Gastrocnemius medialis (tissue), 4 donors: ENCODE results near the gene IL26.

Source experiments
- POLR2A ChIP-seq, 2 donors: fragments of 450-650 bp; IDR thresholded peaks; one replicate each; pipeline ENCODE4 v1.6.1; 2017; ENCODE audit warnings: antibody characterized with exemption in 2 of 2, mild to moderate bottlenecking in 2 of 2, moderate library complexity in 2 of 2
- TF ChIP-seq, protein P1 (sequence below), 5 experiments: fragments of 450-650 bp in 3 of 5; fragments of 200-600 bp in 2 of 5; sonication (generic) in 2 of 5; IDR thresholded peaks in 4 of 5; conservative IDR thresholded peaks in 1 of 5; 1 replicate in 4 of 5; 2 replicates in 1 of 5; pipeline ENCODE4 v1.5.1; 2016 to 2019; ENCODE audit warnings: antibody characterized with exemption in 5 of 5, mild to moderate bottlenecking in 3 of 5, moderate library complexity in 3 of 5

DNA sequence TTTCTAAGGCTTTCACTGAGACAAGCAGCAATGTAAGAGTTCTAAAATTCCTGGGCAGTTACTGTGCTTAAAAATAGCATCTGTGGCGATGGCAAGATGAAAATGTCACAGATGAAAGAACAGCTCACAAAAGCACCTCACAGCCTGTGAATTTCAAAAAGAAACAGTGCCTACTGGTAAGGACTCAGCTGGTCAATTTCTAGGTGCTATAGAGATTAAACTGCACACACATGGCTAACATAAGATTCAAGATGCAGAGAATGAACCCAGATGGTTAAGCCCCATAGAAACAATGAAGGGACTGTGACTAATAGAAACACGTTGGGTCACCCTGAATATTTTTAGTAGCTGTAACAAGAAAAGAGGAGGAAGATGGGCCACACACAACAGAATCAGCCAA, 12.0 kb upstream of the IL26 start:
- TF ChIP-seq, protein P1, sequence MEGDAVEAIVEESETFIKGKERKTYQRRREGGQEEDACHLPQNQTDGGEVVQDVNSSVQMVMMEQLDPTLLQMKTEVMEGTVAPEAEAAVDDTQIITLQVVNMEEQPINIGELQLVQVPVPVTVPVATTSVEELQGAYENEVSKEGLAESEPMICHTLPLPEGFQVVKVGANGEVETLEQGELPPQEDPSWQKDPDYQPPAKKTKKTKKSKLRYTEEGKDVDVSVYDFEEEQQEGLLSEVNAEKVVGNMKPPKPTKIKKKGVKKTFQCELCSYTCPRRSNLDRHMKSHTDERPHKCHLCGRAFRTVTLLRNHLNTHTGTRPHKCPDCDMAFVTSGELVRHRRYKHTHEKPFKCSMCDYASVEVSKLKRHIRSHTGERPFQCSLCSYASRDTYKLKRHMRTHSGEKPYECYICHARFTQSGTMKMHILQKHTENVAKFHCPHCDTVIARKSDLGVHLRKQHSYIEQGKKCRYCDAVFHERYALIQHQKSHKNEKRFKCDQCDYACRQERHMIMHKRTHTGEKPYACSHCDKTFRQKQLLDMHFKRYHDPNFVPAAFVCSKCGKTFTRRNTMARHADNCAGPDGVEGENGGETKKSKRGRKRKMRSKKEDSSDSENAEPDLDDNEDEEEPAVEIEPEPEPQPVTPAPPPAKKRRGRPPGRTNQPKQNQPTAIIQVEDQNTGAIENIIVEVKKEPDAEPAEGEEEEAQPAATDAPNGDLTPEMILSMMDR (IDR thresholded peaks at IDR 0.05 in 4 of 5, conservative IDR thresholded peaks at IDR 0.05 in 1 of 5), result no peak
- TF ChIP-seq POLR2A (IDR thresholded peaks at IDR 0.05), result no peak
